Colonic mucosa (tissue), 4 donors: ENCODE measurements around the gene ARHGEF19. TPM values are rescaled to one million over a fixed set of nuclear protein-coding genes. Genes with fewer than 3 reads are reported as not detected.
"Not testable (repeated sequence)": the region's sequence is repeated elsewhere in the genome, so short reads cannot be mapped to it uniquely, and the experiment has no call there.

Source experiments
- DNase-seq: peaks from one replicate; pipeline ENCODE4 v3.0.0-alpha.2; 2020
- H3K27ac ChIP-seq: fragments of 200-600 bp; one replicate; pipeline ENCODE4 v1.8.0; 2021
- H3K27me3 ChIP-seq: fragments of 200-600 bp; one replicate; pipeline ENCODE4 v1.8.0; 2021
- H3K36me3 ChIP-seq: fragments of 200-600 bp; one replicate; pipeline ENCODE4 v1.8.0; 2021
- H3K4me1 ChIP-seq: fragments of 200-600 bp; one replicate; pipeline ENCODE4 v1.8.0; 2021; ENCODE audit warnings: mild to moderate bottlenecking
- H3K4me3 ChIP-seq: fragments of 200-600 bp; one replicate; pipeline ENCODE4 v1.8.0; 2021
- H3K9ac ChIP-seq, 2 donors: one replicate each; pipeline ENCODE4 v1.7.0; 2013; ENCODE audit warnings: control low read depth in 2 of 2, low read depth in 2 of 2, low read length in 2 of 2
- H3K9me3 ChIP-seq: fragments of 200-600 bp; one replicate; pipeline ENCODE4 v1.8.0; 2021
- intact Hi-C: fragments of 100-400 bp; cut with DNase I; formaldehyde crosslinking; loops from one replicate; pipeline ENCODE4 v1.14.1; 2022
- total RNA-seq, 2 donors: library from RNA; stranded (reverse); fragmentation: NEBNext Ultra II Directional in 1 of 2; extraction: Animal tissue kit (Norgen Biotek cat#: 25700) in 1 of 2; gene quantifications; one replicate each; pipeline ENCODE4 v1.2.1, GENCODE V29; 2021
- TF ChIP-seq, protein P1 (sequence below): fragments of 200-600 bp; IDR thresholded peaks from one replicate; pipeline ENCODE4 v1.8.0; 2022; ENCODE audit warnings: antibody characterized with exemption, mild to moderate bottlenecking
- donor health status: healthy.
- donor health status: DM: no; HTN: no; CAD: no.
- donor health status: DM: no; HTN: no; CAD: no.

The ARHGEF19 gene
- total RNA-seq, 2 donors from 2014 or later = 5.8 to 9.0 TPM

- intact Hi-C loops = no loop called here
- TF ChIP-seq, protein P1, sequence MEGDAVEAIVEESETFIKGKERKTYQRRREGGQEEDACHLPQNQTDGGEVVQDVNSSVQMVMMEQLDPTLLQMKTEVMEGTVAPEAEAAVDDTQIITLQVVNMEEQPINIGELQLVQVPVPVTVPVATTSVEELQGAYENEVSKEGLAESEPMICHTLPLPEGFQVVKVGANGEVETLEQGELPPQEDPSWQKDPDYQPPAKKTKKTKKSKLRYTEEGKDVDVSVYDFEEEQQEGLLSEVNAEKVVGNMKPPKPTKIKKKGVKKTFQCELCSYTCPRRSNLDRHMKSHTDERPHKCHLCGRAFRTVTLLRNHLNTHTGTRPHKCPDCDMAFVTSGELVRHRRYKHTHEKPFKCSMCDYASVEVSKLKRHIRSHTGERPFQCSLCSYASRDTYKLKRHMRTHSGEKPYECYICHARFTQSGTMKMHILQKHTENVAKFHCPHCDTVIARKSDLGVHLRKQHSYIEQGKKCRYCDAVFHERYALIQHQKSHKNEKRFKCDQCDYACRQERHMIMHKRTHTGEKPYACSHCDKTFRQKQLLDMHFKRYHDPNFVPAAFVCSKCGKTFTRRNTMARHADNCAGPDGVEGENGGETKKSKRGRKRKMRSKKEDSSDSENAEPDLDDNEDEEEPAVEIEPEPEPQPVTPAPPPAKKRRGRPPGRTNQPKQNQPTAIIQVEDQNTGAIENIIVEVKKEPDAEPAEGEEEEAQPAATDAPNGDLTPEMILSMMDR = no peak
- H3K9me3 ChIP-seq = no peaks in the 10 kb centered on the region
Observed at GRCh38 chr1:16171314-16172151, 40.9 kb downstream of the ARHGEF19 start.

GRCh38 chr1:16170283-16170673 is 42.2 kb downstream of the ARHGEF19 start:
- Histone ChIP-seq H3K27ac (no peak overlapping the region), H3K36me3 (no peaks in the 10 kb centered on the region), H3K27me3 (no peaks in the 10 kb centered on the region), H3K9ac (no peak overlapping the region), H3K9me3 (no peaks in the 10 kb centered on the region), H3K4me3 (no peak overlapping the region), H3K4me1 (peaks cover 28% of the 10 kb centered on the region)
- TF ChIP-seq, protein P1 = no peak
- no peak for DNase-seq
- intact Hi-C loops = no loop called here

More at GRCh38 chr1:16171314-16172151, 40.9 kb downstream of the ARHGEF19 start:
- Histone ChIP-seq H3K9ac (peak overlapping the region in 1 of 2 donors; percentile 13), H3K27me3 (no peaks in the 10 kb centered on the region), H3K36me3 (no peaks in the 10 kb centered on the region), H3K4me3 (no peak overlapping the region), H3K27ac (no peak overlapping the region), H3K4me1 (peaks cover 37% of the 10 kb centered on the region)
- no peak for DNase-seq

- Histone ChIP-seq H3K27ac (no peak overlapping the region), H3K9ac (no peak overlapping the region), H3K27me3 (no peaks in the 10 kb centered on the region), H3K36me3 (no peaks in the 10 kb centered on the region), H3K9me3 (no peaks in the 10 kb centered on the region), H3K4me3 (no peak overlapping the region), H3K4me1 (peaks cover 25% of the 10 kb centered on the region)
- TF ChIP-seq, protein P1 = no peak
- intact Hi-C loops = no loop called here
- DNase-seq = no peak
Observed at GRCh38 chr1:16168622-16169360, 43.7 kb downstream of the ARHGEF19 start.

- H3K36me3 ChIP-seq, intact Hi-C loops, H3K27ac ChIP-seq, H3K9ac ChIP-seq, H3K9me3 ChIP-seq, H3K27me3 ChIP-seq, DNase-seq: not testable (repeated sequence)
- H3K4me3 ChIP-seq = peak overlapping the region; percentile 43
- H3K4me1 ChIP-seq = peaks cover 22% of the 10 kb centered on the region
Observed at GRCh38 chr1:16168144-16168495, 44.3 kb downstream of the ARHGEF19 start.

DNA sequence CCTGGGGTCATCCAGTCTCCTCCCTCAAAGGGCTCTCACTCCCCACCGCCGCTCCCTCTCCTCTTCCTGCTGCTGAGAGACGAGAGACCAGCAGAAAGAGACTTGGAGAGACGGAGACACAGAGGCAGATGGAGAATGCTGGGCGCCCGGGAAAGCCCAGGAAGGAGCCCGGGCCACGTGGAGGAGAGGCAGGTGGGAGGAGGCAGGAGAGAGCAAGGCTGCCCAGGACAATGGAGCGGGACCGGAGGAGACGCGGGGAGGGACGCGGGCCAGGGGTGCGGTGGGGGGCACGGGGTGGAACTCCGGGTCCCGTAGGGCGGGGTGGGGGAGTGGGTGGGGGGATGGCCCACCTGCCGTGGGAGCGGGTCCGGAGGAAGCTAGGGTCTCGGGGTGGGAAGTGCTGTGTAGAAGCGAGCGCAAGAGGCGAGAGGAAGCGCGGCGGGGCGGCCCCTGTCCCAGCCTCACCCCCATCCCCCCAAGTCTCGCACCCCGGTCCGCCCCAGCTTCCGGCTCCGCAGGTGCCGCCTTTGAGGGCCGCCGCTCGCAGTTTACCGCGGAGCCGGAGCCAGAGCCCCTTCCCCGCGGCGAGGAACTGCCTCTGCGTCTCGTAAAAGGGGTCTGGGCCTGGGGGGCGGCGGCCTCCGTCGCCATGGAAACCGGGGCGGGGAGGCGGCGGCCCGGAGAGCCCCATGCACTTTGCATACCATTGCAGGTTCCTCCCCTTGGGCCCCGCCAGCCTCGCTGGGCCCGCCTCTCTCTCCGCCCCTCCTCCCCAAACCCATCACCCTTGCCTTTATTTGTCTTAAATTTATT is 44.9 kb downstream of the ARHGEF19 start:
- intact Hi-C loops = no loop called here
- TF ChIP-seq, protein P1 = no peak
- Histone ChIP-seq H3K4me3 (peak overlapping the region; percentile 43), H3K4me1 (peaks cover 22% of the 10 kb centered on the region), H3K27ac (peak overlapping the region; percentile 20), H3K36me3 (no peaks in the 10 kb centered on the region), H3K27me3 (no peaks in the 10 kb centered on the region), H3K9ac (peak overlapping the region; percentile 9 to 58), H3K9me3 (no peaks in the 10 kb centered on the region)
- peak; percentile 75 for DNase-seq
